Body of pancreas (tissue), 4 donors: ENCODE measurements around the gene TGIF2. TPM values are rescaled to one million over a fixed set of nuclear protein-coding genes. Genes with fewer than 3 reads are reported as not detected.
"Not testable (repeated sequence)": the region's sequence is repeated elsewhere in the genome, so short reads cannot be mapped to it uniquely, and the experiment has no call there.

Source experiments
- ATAC-seq: fragments of 150-250 bp; one replicate; pipeline ENCODE4 v1.9.1; 2016
- DNase-seq, 4 donors: peaks; one replicate each; pipeline ENCODE4 v3.0.0-alpha.2; 2019
- H3K27ac ChIP-seq, 4 donors: fragments of 200-600 bp; sonication (generic); 1 replicate in 3 of 4; 2 replicates in 1 of 4; pipeline versions ENCODE4 v1.5.1 to v1.6.1; 2016 to 2019; ENCODE audit warnings: mild to moderate bottlenecking in 1 of 4, mixed read lengths in 1 of 4, moderate library complexity in 1 of 4
- H3K27me3 ChIP-seq, 2 donors: fragments of 200-600 bp; sonication (generic); one replicate each; pipeline ENCODE4 v1.6.0; 2016; ENCODE audit warnings: mild to moderate bottlenecking in 1 of 2
- H3K36me3 ChIP-seq, 2 donors: fragments of 200-600 bp; sonication (generic); replicated peaks in 1 of 2; 2 replicates each; pipeline ENCODE4 v1.5.1; 2016; ENCODE audit warnings: low read depth in 2 of 2; ENCODE audit not compliant: insufficient read depth in 1 of 2
- H3K4me1 ChIP-seq: fragments of 200-600 bp; sonication (generic); one replicate; pipeline ENCODE4 v1.6.0; 2016
- H3K4me3 ChIP-seq, 2 donors: fragments of 200-600 bp; sonication (generic); 1 replicate in 1 of 2; 2 replicates in 1 of 2; pipeline ENCODE4 v1.5.1; 2016 to 2019
- H3K9me3 ChIP-seq, 3 donors: fragments of 200-600 bp; sonication (generic); 1 replicate in 2 of 3; 2 replicates in 1 of 3; pipeline ENCODE4 v1.5.1; 2016
- POLR2A ChIP-seq, 3 donors: fragments of 450-650 bp; IDR thresholded peaks; one replicate each; pipeline ENCODE4 v1.6.1; 2016; ENCODE audit warnings: antibody characterized with exemption in 3 of 3, mild to moderate bottlenecking in 2 of 3
- WGBS, 2 donors: methylation state at CpG; one replicate each; pipeline ENCODE4 v1.1.5; 2017; 5-methylcytosine and 5-hydroxymethylcytosine counted together
- intact Hi-C: fragments of 100-400 bp; cut with DNase I; formaldehyde crosslinking; loops from one replicate; pipeline ENCODE4 v1.15.1; 2023
- total RNA-seq, 2 donors: library from RNA; depleted of rRNA; stranded (reverse); fragments of >200 nt; gene quantifications; one replicate each; pipeline ENCODE4 v1.1.0, GENCODE V29; 2016
- TF ChIP-seq, protein P1 (sequence below), 7 experiments: fragments of 450-650 bp in 4 of 7; fragments of 200-600 bp in 3 of 7; sonication (generic) in 3 of 7; IDR thresholded peaks; one replicate each; pipeline ENCODE4 v1.5.1; 2016 to 2019; ENCODE audit warnings: antibody characterized with exemption in 7 of 7

Gene TGIF2
- total RNA-seq, 2 donors from 2014 or later, result 15.2 to 18.7 TPM

DNA sequence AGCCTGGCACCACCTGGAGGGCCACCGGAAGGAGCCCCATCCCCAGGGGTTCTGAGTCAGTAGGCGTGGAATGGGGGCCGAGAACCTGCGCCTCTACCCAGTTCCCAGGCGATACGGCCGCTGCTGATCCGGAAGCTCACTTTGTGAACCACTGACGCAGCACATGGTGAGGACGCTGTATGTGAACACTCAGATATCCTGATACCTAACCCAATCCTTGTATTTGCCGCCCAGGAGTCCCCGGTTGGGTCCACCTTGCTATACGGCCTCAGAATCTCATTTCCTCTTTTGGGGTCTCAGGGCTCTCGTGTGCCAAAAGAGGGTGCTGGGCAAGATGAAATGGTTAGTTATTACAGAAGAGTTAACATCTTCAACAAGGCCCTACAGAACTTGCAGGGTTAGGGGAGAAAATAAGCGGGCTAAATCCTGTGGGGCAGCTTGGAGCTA lies 31.6 kb downstream of the TGIF2 start:
- 33 to 48% methylated on average over 5 to 15 of the region's 15 CpGs for WGBS, 2 donors
- TF ChIP-seq POLR2A (IDR thresholded peaks at IDR 0.05), result no peak
- TF ChIP-seq, protein P1, sequence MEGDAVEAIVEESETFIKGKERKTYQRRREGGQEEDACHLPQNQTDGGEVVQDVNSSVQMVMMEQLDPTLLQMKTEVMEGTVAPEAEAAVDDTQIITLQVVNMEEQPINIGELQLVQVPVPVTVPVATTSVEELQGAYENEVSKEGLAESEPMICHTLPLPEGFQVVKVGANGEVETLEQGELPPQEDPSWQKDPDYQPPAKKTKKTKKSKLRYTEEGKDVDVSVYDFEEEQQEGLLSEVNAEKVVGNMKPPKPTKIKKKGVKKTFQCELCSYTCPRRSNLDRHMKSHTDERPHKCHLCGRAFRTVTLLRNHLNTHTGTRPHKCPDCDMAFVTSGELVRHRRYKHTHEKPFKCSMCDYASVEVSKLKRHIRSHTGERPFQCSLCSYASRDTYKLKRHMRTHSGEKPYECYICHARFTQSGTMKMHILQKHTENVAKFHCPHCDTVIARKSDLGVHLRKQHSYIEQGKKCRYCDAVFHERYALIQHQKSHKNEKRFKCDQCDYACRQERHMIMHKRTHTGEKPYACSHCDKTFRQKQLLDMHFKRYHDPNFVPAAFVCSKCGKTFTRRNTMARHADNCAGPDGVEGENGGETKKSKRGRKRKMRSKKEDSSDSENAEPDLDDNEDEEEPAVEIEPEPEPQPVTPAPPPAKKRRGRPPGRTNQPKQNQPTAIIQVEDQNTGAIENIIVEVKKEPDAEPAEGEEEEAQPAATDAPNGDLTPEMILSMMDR (IDR thresholded peaks at IDR 0.05), result no peak

DNA sequence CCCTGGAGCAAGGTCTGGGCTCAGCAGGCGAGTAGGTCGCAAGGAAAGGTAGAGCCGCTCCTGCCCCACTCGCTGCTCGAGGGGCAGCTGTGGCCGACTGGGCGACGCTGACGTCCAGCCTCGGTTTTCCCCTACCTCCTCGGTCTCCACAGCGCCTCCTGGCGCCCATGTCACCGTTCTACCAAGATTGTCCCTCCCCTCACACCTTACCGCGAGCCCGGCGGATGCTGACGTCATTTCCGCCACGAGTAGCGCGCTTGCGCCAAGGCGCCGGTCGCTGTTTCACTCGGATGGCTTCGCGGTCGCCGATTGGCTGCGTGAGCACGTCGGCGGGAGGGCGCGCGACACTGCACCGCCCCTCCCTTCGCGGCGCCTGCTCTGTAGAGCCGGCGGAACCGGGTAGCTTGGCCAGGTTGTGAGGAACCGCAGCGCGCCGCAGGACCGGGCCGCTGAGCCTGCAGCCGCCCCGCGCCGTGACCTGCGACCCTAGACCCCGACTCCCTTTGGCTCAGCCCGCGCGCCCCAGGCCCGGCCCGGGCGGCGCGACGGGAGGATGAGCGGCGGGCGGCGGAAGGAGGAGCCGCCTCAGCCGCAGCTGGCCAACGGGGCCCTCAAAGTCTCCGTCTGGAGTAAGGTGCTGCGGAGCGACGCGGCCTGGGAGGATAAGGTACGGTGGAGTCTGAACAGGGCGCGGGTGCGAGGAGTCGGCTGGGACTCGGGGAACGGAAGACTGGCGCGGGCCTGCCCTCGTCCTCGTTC lies 32.2 kb downstream of the TGIF2 start, which contains the start of gene RAB5IF:
TSS of gene RAB5IF (plus strand) at position 381 of the 759 bp plus-strand sequence. CDS start at position 554, 173 bp downstream.
- 0 to 8% methylated on average over 2 to 86 of the region's 90 CpGs for WGBS, 2 donors

More for the DNA sequence above, 31.6 kb downstream of the TGIF2 start:
- Histone ChIP-seq H3K4me3 (no peak overlapping the region), H3K9me3 (no peaks in the 10 kb centered on the region), H3K36me3 (peaks cover 0 to 11% of the 10 kb centered on the region in 2 donors), H3K27me3 (no peaks in the 10 kb centered on the region), H3K4me1 (peaks cover 25% of the 10 kb centered on the region), H3K27ac (peak overlapping the region; percentile 64 to 88 (median 77))
- peak; percentile 22 to 44 (median 36) for DNase-seq
- intact Hi-C loops, result no loop called here
- peak; percentile 0 for ATAC-seq

GRCh38 chr20:36606158-36607066 lies 33.0 kb downstream of the TGIF2 start:
- intact Hi-C loops, result no loop called here
- ATAC-seq (no peak), DNase-seq (peak in 3 of 4 donors; percentile 25 to 55 (median 32))
- Histone ChIP-seq H3K4me3 (peak overlapping the region; percentile 59 to 66), H3K4me1 (peaks cover 25% of the 10 kb centered on the region), H3K27ac (peak overlapping the region; percentile 61 to 88 (median 75)), H3K36me3 (peaks cover 0 to 20% of the 10 kb centered on the region in 2 donors), H3K27me3 (no peaks in the 10 kb centered on the region), H3K9me3 (no peaks in the 10 kb centered on the region)
- TF ChIP-seq, protein P1 (IDR thresholded peaks at IDR 0.05), result no peak
- TF ChIP-seq POLR2A (IDR thresholded peaks at IDR 0.05), result no peak
- 0 to 1% methylated on average over 16 to 31 of the region's 31 CpGs for WGBS, 2 donors

More for the DNA sequence above, 32.2 kb downstream of the TGIF2 start, which contains the start of gene RAB5IF:
- Histone ChIP-seq H3K36me3 (peaks cover 0 to 14% of the 10 kb centered on the region in 2 donors), H3K27me3 (no peaks in the 10 kb centered on the region), H3K4me3 (peak within 1 kb of the TSS; percentile 59 to 66), H3K9me3 (no peaks in the 10 kb centered on the region), H3K27ac (peak within 1 kb of the TSS; percentile 64 to 88 (median 77)), H3K4me1 (peaks cover 25% of the 10 kb centered on the region)
- TF ChIP-seq, protein P1 (IDR thresholded peaks at IDR 0.05), result peak; percentile 83 to 99 (median 99)
- peak; percentile 80 to 95 (median 90) for TF ChIP-seq POLR2A (IDR thresholded peaks at IDR 0.05)
- intact Hi-C loops, result no loop called here
- DNase-seq (peak; percentile 98 to 100 (median 99)), ATAC-seq (peak; percentile 99)

- no peak for ATAC-seq
- H3K27ac ChIP-seq, result peak overlapping the region in 1 of 4 donors; percentile 4
Measured at GRCh38 chr20:36607586-36608387, 34.4 kb downstream of the TGIF2 start.

DNA sequence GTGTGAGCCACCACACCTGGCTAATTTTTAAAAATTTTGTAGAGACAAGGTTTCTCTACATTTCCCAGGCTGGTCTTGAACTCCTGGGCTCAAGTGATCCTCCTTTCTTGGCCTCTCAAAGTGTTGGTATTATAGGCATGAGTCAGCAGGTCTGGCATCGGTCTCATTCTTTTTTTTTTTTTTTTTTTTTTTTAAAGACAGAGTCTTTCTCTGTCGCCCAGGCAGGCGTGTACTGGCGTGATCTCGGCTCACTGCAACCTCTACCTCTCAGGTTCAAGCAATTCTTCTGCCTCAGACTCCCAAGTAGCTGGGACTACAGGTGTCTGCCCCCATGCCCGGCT lies 35.0 kb downstream of the TGIF2 start:
- H3K27me3 ChIP-seq, H3K27ac ChIP-seq, H3K9me3 ChIP-seq, H3K4me3 ChIP-seq, ATAC-seq, intact Hi-C loops, DNase-seq: not testable (repeated sequence)
- 82 to 95% methylated on average over 6 of the region's 6 CpGs for WGBS, 2 donors
- H3K36me3 ChIP-seq, result peaks cover 0 to 26% of the 10 kb centered on the region in 2 donors
- H3K4me1 ChIP-seq, result peaks cover 25% of the 10 kb centered on the region

More at GRCh38 chr20:36607586-36608387, 34.4 kb downstream of the TGIF2 start:
- no peak for TF ChIP-seq POLR2A (IDR thresholded peaks at IDR 0.05)
- TF ChIP-seq, protein P1 (IDR thresholded peaks at IDR 0.05), result no peak
- Histone ChIP-seq H3K27me3 (no peaks in the 10 kb centered on the region), H3K9me3 (no peaks in the 10 kb centered on the region), H3K4me1 (peaks cover 25% of the 10 kb centered on the region), H3K36me3 (peaks cover 0 to 22% of the 10 kb centered on the region in 2 donors), H3K4me3 (no peak overlapping the region)
- 64 to 65% methylated on average over 7 of the region's 7 CpGs for WGBS, 2 donors
- peak in 2 of 4 donors; percentile 26 to 38 for DNase-seq
- intact Hi-C loops, result no loop called here
